NCI-H1436 treated with DMSO at 0.1 percent for 48 hours (cell line): ENCODE measurements around the gene MESD.

Experiments
- DNase-seq: peaks from one replicate; lab custom pipeline; 2025; lab: John Stamatoyannopoulos, UW

Gene MESD

DNA sequence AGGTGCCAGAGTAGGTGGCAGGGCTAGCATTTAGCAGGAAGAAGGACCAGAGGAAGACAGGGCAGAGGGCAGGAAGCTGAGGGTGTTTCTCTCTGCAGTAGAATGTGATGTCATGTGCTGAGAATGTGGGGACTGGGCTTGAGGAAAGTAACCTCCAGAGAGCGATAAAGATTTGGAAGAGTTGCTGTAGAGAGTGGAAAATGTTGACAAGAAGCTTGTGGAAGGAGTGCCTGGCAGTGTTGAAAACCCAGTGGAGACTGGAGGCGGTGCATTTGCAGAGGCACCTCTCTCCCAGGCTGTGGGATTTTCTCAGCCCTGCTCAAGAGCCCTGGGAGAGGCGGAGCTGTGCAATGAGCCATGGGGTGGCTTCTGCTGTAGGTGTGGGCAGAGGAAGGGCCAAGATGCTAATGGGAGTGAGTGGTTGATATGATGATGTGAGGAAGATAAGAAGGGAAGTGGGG lies 54.8 kb downstream of the MESD start:
- DNase-seq = no peak

DNA sequence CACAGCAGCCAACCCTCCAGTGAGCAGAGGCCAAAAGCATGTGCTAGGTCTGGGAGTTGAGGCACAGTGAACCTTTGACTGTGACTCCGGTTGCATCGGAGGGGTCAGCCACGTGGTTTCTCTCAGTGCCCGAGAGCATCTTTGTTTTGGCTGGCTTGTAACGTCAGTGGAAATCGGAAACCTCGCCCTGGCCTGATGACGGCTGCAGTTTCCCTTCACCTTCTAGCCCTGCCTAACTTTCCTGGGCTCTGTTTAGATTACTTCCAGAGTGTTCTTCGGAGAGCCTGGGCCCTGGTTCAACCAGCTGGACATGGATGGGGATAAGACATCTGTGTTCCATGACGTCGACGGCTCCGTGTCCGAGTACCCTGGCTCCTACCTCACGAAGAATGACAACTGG lies 56.6 kb downstream of the MESD start:
- DNase-seq = no peak

DNA sequence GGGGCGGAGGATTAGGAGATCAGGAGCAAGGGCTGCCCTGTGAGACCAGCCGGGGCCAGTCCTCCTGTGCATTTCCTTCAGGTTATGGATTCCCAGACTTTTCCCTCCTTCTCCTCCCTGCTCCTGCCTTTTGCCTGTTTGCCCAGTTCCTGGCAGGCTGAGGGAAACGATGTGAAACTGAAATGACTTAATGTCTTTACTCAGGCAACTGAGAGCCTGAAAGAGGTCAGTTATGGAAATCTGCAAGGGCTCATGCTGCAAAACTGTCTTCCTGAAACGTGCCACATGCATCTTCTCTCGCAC lies 57.2 kb downstream of the MESD start:
- DNase-seq = no peak

DNA sequence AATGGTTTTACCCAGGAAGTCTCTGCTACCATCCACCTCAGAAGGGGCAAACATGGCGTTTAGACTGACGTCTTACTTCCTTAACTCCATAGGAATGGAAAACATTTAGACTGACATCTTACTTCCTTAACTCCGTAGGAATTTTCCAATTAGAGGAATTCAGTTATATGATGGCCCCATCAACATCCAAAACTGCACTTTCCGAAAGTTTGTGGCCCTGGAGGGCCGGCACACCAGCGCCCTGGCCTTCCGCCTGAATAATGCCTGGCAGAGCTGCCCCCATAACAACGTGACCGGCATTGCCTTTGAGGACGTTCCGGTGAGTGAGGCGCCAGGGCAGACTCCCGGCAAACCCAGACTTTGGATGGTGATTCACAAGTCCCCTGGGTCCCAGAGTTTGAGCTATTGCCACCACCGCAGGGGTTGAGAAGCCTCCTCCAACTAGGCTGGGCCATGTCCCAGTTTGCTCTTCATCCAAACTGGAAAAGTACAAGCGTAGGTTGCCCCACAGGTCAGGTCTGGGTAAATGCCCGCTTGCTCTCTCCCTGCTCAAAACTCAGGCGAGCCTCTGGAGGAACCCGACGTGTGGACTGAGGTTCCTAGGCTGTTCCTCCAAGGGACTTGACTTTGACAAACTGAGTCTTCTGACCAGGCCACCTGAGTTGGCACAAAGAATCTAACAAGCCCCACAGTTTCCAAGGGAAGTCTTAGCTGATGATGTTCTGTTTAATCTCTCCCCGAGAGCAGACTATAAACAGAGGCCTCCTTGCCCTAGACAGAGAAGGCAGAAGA lies 57.7 kb downstream of the MESD start:
- no peak for DNase-seq

DNA sequence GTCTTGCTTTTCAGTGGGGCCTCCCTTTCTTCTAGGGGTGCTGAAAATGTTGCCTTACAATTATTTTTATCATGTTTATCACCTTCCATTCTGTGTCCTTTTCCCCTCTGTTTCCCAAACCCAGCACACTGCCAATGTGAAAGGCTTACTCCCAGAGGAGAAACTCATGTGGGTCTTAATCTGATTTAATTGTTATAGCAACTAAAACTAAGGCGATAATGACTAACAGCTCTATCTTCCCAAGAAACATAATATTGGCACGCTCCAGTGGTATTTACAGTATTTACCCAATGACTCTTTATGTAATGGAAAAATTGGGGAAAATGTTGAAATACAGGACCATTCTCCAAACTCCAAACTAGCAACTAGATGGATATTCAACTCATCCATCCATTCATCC lies 58.4 kb downstream of the MESD start:
- DNase-seq = no peak

DNA sequence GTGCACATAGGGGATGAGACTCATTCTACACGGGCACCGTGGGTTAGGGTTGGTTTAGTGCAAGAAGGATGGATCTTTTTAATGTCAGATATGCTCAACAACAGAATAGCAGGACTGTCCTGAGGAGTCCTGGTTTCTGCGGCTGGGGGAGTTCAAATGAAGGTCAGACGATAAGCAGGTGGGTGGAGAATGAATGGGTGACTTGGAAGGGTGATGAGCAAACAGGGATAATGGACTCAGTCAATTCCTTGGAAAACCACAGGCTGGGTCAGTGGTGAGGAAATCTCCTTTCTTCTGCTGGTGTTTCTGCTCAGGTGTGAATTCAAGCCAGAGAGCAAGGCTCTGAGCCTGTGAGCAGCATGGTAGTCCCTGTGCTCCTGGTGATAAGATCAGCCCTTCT lies 59.9 kb downstream of the MESD start:
- DNase-seq = no peak

DNA sequence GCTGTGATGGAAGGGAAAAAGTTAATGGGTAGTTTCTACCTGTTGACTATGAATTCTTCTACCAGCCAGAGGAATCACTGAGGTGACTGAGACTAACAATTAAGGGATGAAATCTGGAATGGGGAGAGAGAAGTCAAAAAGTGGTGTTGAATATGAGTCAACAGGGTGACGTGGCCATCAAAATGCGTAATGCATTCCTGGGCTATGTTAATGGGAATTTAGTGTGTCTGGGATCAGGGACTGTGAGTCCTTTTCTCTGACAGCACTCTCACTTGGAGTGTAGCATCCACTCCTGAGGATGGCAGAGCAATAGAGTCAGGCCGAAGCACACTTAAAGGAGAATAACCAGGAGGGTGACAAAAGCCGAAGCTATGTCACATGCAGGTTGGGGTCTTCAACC lies 60.4 kb downstream of the MESD start:
- DNase-seq = no peak

DNA sequence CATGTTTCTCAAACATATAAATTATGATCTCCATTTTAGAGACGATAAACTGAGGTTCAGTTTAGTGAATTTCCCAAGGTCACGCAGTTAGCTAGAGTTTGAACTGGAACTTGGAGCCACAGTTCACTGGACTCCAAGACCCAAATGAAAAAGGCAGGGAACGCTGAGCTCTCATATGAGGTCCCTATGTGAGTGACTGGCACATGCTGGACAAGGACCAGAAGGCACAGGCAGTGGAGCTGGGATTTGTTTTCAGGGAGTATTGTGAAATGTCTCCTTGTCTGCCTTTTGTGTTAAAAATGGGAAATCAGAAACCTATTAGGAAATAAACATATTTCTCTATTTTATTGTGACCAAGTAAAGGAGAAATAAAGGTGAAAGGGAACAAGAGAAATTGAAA lies 63.5 kb downstream of the MESD start:
- no peak for DNase-seq

DNA sequence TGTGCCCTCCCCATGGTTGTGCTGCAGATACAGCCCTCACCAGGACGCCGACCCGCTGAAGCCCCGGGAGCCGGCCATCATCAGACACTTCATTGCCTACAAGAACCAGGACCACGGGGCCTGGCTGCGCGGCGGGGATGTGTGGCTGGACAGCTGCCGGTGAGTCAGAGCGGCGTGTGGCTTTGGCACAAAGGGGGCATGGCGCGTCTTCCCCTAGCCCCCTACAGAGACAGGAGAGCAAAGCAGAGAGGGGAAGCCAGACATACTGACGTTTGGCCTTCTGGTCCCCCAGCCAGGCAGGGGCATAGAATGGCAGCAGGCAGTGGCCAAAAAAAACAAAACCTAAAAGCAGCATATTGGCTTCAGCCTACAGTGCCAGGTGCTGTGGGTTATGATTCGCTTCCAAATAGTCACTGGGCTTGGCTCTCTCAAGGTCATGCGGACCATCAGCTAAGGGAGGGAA lies 64.0 kb downstream of the MESD start:
- DNase-seq = no peak

DNA sequence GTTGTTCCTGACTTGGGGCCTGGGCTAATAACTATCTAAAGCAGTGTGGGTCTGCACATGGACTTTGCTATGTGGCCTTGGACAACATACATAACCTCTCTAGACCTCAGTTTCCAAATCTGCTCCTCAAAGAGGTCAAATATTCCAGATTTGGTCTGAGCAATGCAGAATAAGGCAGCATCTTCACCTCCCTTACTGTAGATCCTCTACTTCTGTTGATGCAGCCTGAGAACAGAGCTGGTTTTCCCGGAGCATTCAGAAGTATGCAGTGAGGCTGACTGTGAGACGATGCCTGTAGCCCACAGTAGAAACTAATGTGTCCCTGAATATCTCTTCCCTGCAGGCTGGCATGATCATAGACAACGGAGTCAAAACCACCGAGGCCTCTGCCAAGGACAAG lies 65.3 kb downstream of the MESD start:
- no peak for DNase-seq

DNA sequence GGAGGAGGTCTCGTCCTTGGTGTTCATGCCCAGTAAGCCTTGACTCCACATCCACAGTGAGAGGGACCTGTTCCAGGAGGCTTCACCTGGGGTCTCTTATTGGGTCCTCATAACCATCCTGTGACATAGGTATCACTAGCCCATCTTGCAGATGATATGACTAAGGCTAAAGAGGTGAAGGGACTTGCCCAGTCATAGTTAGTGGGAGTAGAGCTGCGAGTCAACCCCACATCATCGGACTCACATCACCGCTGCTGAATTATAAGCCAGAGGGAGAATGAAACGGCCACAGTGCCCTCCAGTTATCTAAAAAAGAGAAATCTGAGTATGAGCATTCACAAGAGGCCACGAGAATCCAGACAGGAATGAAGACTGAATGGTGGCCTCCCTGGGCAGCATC lies 66.0 kb downstream of the MESD start:
- no peak for DNase-seq

DNA sequence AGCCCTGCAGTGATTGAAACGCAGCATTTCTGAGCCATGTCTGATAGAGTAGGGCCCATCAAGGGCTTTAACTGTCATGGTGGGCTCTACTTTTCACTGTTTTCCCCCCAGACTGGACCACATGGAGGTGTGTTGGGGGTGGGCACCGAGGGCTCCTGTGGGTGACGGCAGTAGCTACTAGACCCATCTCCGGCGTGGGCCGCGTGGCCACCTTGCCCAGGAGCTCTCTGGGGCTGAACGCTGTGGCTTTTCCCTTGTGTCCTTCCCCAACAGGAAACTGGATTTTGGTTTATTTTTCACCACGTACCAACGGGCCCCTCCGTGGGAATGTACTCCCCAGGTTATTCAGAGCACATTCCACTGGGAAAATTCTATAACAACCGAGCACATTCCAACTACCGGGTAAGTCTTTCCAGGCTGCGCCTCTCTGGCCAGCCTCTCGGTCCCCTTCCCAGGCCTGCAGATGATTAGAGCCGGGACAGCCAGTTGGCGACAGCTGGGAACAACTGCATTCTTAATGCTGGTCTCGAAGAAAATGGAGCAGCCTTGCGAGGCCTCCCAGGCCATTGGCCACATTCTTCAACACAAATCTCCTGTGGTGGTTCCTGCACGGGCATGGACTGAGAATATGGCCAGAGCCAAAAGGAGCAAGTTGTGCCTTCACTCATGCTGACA lies 67.7 kb downstream of the MESD start:
- DNase-seq = no peak

DNA sequence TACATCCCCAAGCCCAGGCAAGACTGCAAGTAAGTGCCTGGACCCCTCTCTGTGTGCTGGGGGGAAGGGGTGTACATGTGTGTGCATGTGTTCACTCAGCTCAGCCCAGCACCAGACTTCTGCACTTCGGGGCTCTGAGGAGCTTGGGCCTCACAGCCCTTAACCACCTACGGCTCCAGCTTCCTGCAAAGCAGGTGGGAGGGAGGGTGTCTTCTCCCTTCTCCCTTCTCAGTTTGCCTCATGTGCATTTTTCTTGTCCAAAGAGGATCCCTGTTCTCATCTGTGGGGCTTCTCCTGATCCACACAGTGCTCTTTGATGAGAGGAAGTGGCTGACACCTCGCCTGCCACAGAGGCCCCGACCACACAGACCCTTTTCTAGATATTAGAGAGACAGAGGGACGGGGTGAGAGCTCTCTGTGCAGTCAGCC lies 69.3 kb downstream of the MESD start:
- DNase-seq = no peak

DNA sequence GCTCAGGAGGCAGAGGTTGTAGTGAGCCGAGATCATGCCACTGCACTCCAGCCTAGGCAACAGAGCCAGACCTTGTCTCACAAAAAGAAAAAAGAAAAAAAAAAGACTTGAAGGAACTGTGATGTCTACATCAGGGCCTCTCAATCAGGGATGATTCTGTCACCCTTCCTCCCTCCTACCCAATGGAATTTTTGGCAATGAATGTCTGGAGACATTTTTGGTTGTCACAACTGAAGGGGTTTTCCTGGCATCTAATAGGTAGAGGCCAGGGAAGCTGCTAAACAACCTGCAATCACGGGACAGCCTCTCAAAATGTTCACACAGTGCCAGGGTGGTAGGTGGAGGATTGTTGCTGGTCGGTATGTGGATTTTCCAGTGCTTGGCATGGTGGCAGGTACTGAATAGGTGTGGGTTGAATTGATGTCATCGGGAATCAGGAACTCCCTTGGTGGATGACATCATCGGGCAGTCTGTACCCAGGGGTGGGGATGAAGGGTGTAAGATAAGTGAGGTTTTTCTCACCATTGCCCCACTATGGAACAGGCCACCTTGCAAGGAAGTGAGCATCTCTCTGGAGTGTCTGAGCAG lies 71.3 kb downstream of the MESD start:
- DNase-seq = no peak

DNA sequence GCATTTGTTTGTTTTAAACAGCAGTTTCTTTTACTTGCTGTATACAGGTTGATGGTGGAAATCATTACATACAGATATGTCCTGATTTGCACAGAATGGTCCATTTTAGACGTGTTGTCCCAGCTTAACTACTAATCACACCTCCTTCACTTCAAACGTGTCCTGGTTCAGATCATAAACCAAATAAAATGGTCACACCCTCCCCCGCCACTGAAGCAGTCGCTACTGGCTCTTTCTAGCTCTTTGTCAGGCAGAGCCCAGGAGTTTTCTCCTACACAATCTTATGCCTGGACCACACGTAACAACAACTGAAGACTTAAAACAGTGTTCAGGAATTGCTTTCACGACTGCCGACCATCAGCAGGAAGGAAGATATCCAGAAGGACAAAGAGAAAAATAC lies 73.6 kb downstream of the MESD start:
- no peak for DNase-seq

DNA sequence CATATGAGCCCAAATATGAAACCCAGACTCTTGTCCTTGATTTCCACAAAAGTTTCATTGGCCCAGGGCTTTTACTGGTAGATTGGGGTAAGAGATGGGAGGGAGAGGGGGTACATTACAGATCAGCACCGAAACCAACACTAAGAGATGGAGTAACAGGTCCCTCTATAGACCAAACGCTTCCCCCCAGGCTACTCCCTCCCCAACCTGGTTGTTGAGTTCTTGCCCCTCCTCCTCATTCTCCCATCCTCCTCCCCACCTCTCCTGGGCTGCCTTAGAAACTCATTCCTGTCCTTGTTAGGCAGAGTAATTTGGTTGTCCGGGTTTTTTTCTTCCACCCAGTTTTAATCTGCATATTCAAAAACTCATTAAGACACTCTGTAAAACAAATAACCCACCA lies 74.1 kb downstream of the MESD start:
- DNase-seq = no peak

DNA sequence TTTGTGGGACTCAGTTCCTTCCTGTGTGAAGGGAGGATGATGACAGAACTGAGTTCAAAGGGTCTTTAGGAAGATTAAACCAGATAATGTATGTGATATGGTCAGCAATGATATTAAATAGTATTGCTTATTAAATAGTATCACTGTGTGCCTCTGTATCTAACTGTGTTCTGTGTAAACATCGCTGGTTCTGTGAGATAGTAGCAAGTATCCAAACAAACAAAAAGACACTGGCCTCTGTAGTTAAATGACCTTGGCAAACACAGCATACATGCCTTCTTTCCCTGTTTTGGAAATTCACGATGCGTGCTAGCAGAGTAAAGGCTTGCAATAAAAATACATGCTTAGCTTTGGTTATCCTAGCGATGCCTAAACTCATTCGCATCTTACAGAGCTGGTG lies 76.1 kb downstream of the MESD start:
- no peak for DNase-seq

DNA sequence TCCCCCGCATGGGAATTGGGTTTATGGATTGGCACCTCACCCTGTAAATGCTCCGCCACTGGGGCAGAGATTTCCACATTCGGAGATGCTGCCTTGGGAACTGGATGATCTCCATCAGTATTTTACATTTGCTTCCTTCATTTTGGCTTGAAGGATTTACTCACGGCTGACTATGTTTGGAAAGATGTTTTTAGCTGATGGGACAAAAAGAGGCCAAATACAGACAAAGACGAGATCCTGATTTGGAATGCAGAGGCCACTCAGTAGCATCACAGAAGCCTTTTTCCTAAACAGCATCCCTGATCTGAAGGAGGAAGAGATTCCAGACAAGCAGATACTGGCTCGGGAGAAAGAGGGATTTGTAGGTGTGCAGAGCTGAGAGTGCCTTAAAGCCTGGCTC lies 76.9 kb downstream of the MESD start:
- DNase-seq = no peak

DNA sequence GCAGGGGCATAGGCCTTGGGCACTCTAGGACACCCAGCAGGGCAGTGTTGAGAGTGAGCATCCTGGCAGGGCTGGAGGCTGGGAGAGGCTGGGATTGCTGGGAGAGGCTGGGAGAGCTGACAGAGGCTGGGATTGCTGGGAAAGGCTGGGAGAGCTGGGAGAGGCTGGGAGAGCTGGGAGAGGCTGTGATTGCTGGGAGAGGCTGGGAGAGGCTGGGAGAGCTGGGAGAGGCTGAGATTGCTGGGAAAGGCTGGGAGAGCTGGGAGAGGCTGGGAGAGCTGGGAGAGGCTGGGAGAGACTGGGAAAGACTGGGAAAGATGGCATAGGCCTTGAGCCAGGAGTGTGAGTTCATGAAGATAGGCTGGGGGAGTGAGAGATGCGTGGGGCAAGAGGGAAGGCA lies 77.8 kb downstream of the MESD start:
- no peak for DNase-seq

DNA sequence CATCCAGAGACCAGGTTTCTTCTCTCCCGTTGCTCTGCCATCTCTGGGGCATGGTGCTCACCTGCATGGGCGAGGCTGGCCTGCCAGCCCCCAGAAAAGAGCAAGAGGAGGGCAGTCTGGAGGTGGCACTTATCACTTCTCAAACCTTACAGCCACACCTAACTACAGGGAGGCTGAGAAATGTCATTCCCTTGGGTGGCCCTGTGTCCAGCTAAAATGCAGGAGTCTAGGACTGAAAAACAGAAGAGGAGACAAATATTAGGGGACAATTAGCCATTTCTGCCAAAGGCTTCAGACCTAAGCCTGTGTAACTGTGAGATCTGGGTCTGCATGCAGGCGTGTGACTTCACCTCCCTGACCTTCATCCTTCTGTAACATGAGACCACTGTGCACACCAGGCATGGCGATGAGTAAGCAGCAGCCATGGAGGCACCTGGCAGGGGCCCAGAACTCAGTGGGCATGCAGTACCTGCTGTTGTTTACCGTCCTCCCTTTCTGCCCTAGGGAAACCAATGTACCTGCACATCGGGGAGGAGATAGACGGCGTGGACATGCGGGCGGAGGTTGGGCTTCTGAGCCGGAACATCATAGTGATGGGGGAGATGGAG lies 83.4 kb downstream of the MESD start:
- peak; percentile 18 for DNase-seq

DNA sequence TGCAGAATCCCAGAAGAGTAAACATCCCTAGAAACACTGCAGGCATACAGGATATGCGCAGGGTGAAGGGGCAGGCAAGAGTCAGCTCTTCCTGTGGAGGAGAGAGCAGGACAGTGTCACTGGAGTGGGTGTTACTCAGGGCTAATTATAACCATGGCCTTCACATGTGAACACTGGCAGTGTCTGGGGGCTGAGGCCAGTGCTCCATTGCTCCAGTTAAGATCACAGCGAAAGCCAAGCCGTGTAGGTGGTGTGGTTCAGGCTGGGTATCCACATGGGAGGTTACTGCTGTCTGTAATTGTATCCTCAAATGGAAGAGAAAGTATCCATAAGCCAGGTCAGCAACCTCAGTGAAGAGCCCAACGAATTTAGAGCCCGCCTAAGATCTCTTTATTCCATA lies 84.6 kb downstream of the MESD start:
- no peak for DNase-seq

DNA sequence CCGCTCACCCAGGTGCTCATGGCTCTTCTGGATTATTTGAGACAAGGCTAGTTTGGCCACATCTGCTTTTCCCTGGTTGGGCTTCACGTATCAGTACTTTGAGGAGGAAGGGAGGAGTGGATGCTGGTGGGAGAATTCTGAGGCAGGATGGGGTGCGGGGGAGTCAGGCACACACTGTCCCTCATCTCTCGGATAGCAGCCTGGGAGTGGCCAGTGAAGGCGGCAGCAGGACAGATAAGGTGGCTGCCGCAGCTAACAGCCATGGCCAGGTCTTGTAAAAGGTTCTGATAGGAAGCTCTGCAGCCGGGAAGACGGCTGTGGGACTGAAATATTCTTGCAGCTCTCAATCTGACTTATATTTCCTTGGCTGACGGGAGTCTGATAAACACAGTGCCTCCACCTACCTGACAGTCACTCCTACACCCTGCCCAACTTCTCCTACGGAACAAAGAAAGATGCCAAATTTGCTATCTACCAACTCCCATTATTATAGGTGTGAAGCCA lies 87.3 kb downstream of the MESD start:
- no peak for DNase-seq

DNA sequence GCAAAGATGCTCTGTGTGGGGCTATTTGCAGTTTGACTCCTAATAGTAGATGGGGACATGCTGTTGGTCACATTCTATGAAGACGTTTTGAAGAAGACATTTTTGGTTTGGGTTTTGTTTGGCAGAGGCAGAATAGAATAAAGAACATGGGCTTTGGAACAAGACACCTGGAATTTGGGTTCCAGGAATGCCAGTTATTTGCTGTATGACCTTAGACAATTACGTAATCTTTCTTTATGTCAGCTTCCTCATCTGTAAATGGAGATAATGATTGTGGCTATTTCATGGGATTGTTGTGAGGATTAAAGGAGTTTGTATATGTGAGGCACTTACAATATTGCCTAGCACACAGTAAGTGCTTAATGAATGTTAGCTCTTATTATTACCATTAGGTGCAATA lies 91.6 kb downstream of the MESD start:
- DNase-seq = no peak
